ENCODE data around the gene BBS4. TPM values are rescaled to one million over a fixed set of nuclear protein-coding genes. Genes with fewer than 3 reads are reported as not detected.

Gene BBS4
- total RNA-seq, 2 donors from 2014 or later, result 8.3 to 9.0 TPM

- intact Hi-C loops (cut with DNase I, micrococcal nuclease), result no loop called here
- ATAC-seq, result no peak
- no peak for DNase-seq
Measured at GRCh38 chr15:72737723-72738122, 51.7 kb downstream of the BBS4 start.

GRCh38 chr15:72740219-72740618 is 54.2 kb downstream of the BBS4 start:
- intact Hi-C loops (cut with DNase I, micrococcal nuclease), result no loop called here
- DNase-seq (no peak), ATAC-seq (no peak)

GRCh38 chr15:72749700-72750099 is 63.7 kb downstream of the BBS4 start:
- ATAC-seq, result no peak
- intact Hi-C loops (cut with DNase I, micrococcal nuclease), result no loop called here
- no peak for DNase-seq

GRCh38 chr15:72751751-72752455 is 65.9 kb downstream of the BBS4 start:
- ATAC-seq, result no peak
- DNase-seq, result peak in 1 of 2 donors; percentile 13
- intact Hi-C loops (cut with DNase I, micrococcal nuclease), result no loop called here

- no peak for ATAC-seq
- intact Hi-C loops (cut with DNase I, micrococcal nuclease), result no loop called here
- DNase-seq, result no peak
Measured at GRCh38 chr15:72754096-72754495, 68.1 kb downstream of the BBS4 start.

DNA sequence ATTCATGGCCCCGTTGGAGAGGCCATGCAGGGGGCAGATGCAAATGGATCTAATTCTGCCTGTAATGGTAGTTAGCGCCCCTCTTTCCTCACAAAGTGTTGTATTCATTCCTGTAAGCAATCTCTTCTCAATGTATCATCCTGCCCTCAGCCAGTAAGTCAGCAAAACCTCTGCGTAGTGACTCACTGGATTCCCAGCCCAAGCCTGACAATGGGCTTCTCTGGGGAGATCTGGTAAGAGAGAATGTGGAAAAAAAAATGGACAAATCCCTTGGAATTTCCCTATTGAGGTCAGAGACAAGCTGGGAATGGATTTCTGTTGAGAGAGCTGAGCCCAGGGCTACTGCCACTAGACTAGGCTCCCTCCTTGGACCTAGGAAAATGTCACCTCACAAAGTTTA is 72.2 kb downstream of the BBS4 start:
- ATAC-seq (no peak), DNase-seq (no peak)
- intact Hi-C loops (cut with DNase I, micrococcal nuclease), result no loop called here

- intact Hi-C loops (cut with DNase I, micrococcal nuclease), result no loop called here
- no peak for DNase-seq
- no peak for ATAC-seq
Measured at GRCh38 chr15:72760590-72761260, 74.7 kb downstream of the BBS4 start.

GRCh38 chr15:72764656-72765055 is 78.6 kb downstream of the BBS4 start:
- DNase-seq (no peak), ATAC-seq (no peak)
- intact Hi-C loops (cut with DNase I, micrococcal nuclease), result no loop called here

- DNase-seq (no peak), ATAC-seq (no peak)
- intact Hi-C loops (cut with DNase I, micrococcal nuclease), result no loop called here
Measured at GRCh38 chr15:72766025-72766424, 80.0 kb downstream of the BBS4 start.

DNA sequence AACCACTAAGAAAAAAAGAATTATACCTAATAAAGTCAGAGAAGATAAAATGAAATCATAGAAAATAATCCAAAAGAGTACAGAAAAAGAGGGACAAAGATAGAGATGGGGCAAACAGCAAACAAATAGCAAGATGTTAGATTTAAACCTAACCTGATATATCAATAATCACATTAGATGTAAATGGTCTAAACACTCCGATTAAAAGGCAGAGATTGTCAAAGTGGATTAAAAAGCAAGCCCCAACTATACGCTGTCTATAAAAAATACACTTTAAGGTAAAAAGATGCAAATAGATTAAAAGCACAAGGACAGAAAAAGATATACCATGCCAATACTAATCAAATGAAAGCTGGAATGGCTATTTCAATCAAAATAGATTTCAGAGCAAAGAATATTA is 80.8 kb downstream of the BBS4 start:
- DNase-seq, result no peak
- intact Hi-C loops (cut with DNase I, micrococcal nuclease), result no loop called here
- ATAC-seq, result no peak

GRCh38 chr15:72770673-72771328 is 84.8 kb downstream of the BBS4 start:
- intact Hi-C loops (cut with DNase I, micrococcal nuclease), result no loop called here
- DNase-seq (no peak), ATAC-seq (no peak)

DNA sequence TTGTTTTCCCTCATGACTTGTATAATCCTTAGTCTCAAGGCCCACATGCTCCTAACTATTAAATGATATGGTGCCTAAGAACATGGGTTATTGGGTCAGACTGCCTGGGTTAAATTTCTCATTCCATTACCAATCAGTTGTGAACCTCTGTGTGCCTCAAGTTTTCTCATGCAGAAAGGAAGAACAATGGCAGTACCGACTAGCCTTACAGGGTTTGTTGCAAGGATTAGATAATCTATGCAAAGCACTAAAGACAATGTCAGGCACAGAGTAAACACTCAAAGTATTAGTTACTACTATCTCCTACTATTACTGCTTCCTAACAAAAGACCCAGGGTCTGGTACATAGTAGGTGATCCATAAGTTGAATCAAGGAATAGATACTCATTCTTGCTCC is 85.3 kb downstream of the BBS4 start:
- intact Hi-C loops (cut with DNase I, micrococcal nuclease), result no loop called here
- ATAC-seq, result no peak
- no peak for DNase-seq

GRCh38 chr15:72774696-72775383 is 88.8 kb downstream of the BBS4 start:
- DNase-seq, result no peak
- no peak for ATAC-seq
- intact Hi-C loops (cut with DNase I, micrococcal nuclease), result no loop called here

DNA sequence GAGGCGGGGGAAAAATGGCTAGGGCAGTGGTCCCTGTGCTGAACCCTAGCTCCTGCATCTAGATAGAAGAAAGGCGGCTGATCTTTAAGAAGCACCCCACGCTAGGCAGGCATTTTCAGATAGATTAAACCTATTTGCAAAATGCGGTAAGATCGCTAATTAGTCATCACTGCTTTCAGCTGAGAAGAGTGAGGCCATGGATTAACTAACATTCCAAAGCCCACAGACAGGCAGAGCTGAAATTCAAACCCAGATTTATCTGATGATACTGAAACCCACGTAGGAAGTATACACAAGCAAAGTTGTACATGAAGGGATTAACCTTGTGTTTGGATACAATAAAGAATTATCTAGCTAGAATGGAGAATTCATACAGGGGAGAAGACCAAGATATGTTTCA is 92.8 kb downstream of the BBS4 start:
- intact Hi-C loops (cut with DNase I, micrococcal nuclease), result no loop called here
- ATAC-seq (no peak), DNase-seq (no peak)

DNA sequence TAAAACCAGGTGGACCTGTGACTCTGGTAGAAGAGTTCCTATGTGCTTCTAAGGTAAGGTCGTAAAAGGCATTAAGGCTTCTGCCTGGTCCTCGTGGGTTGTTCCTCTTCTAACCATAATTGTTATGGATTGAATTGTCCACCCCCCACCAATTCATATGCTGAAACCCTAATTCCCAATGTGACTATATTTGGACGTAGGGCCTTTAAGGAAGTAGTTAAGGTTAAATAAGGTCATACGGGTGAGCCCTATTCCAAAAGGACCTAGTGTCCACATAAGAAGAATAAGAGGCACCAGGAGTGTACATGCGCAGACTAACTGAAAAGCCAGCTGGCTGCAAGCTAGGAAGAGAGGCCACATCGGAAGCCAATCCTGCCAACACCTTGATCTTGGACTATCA is 95.6 kb downstream of the BBS4 start:
- no peak for DNase-seq
- ATAC-seq, result no peak
- intact Hi-C loops (cut with DNase I, micrococcal nuclease), result no loop called here

- intact Hi-C loops (cut with DNase I, micrococcal nuclease), result no loop called here
- ATAC-seq, result no peak
- DNase-seq, result no peak
Measured at GRCh38 chr15:72782274-72783003, 96.4 kb downstream of the BBS4 start.

- DNase-seq (peak; percentile 38 to 64), ATAC-seq (peak; percentile 51)
- intact Hi-C loops (cut with DNase I, micrococcal nuclease), result no loop called here
Measured at GRCh38 chr15:72783004-72783639, 97.1 kb downstream of the BBS4 start.

GRCh38 chr15:72783640-72784455 is 97.8 kb downstream of the BBS4 start, which contains the start of gene ADPGK:
TSS of gene ADPGK (minus strand) at chr15:72783758. CDS start at chr15:72783691, 67 bp downstream.
- intact Hi-C loops (cut with DNase I, micrococcal nuclease), result no loop called here
- DNase-seq (peak; percentile 89 to 92), ATAC-seq (peak; percentile 91)

All from left colon (tissue), 2 donors.